HL-60 (cell line): ENCODE results near the gene STK24.

Source experiments
- CTCF ChIP-seq: IDR thresholded peaks from one replicate; pipeline ENCODE4 v1.5.1; 2011; ENCODE audit warnings: low read length, control low read depth, inconsistent platforms; ENCODE audit not compliant: insufficient read depth
- GABPA ChIP-seq: IDR thresholded peaks from 2 replicates; pipeline ENCODE4 v1.6.1; 2012; ENCODE audit warnings: low read depth
- POLR2AphosphoS5 ChIP-seq: IDR thresholded peaks from 2 replicates; pipeline ENCODE4 v1.6.1; 2012; ENCODE audit warnings: low read depth
- REST ChIP-seq: IDR thresholded peaks from 2 replicates; pipeline ENCODE4 v1.6.1; 2012; ENCODE audit warnings: low read depth; ENCODE audit not compliant: insufficient replicate concordance
- SPI1 ChIP-seq: IDR thresholded peaks from 2 replicates; pipeline ENCODE4 v1.6.1; 2012; ENCODE audit warnings: low read depth, mild to moderate bottlenecking, borderline replicate concordance

DNA sequence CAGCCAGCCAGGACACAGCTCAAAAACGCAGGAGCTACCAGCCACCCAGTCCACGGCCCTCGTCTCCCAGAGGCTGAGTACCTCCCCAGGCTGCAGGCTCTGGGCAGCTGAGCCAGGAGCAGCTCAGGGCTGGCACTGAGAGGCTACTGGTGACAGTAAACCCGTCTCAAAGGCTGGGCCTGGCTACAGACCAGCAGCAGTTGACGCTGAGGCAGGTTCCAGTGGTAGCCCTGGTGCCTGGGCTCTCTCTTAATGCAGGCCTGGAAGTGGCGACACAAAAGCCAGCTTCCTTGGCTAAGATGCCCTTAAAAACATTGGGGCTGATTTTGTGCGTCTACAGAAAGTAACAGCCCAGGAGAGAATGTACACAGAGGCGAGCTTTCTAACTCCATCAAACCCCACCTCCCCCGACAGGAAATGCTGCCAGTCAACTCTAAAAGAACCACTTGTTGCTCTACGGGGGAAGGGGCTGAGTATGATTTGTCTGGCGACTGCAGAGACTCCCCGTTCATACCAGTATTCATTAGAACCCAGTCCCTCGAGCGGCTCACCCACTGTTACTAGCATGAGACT lies 126.3 kb downstream of the STK24 start:
- TF ChIP-seq CTCF (no peak), GABPA (no peak), POLR2AphosphoS5 (no peak), REST (no peak), SPI1 (no peak)
